Spleen (tissue), 11 donors: Measurements from ENCODE around the gene PGF. TPM values are rescaled to one million over a fixed set of nuclear protein-coding genes. Genes with fewer than 3 reads are reported as not detected.

Experiments used
- DNase-seq: peaks from one replicate; pipeline ENCODE4 v3.0.0-alpha.2; 2020
- H3K27ac ChIP-seq, 8 donors: fragments of 200-600 bp; sonication (generic) in 7 of 8; 1 replicate in 4 of 8; 2 replicates in 4 of 8; pipeline versions ENCODE4 v1.5.0 to v1.8.0; 2016 to 2021; ENCODE audit warnings: inconsistent platforms in 4 of 8, mild to moderate bottlenecking in 4 of 8, moderate library complexity in 1 of 8
- H3K27me3 ChIP-seq, 7 donors: fragments of 200-600 bp; sonication (generic) in 6 of 7; replicated peaks in 1 of 7; 1 replicate in 4 of 7; 2 replicates in 3 of 7; pipeline versions ENCODE4 v1.5.0 to v1.8.0; 2016 to 2021; ENCODE audit warnings: inconsistent platforms in 3 of 7, mild to moderate bottlenecking in 1 of 7
- H3K36me3 ChIP-seq, 6 donors: fragments of 200-600 bp; sonication (generic) in 5 of 6; 1 replicate in 4 of 6; 2 replicates in 2 of 6; pipeline versions ENCODE4 v1.5.0 to v1.8.0; 2016 to 2021; ENCODE audit warnings: inconsistent platforms in 2 of 6
- H3K4me1 ChIP-seq, 6 donors: fragments of 200-600 bp; sonication (generic) in 5 of 6; 1 replicate in 3 of 6; 2 replicates in 3 of 6; pipeline versions ENCODE4 v1.5.0 to v1.8.0; 2016 to 2021; ENCODE audit warnings: inconsistent platforms in 3 of 6
- H3K4me3 ChIP-seq, 8 donors: fragments of 200-600 bp; sonication (generic) in 7 of 8; 1 replicate in 4 of 8; 2 replicates in 4 of 8; pipeline versions ENCODE4 v1.5.0 to v1.8.0; 2016 to 2021; ENCODE audit warnings: inconsistent platforms in 4 of 8, mild to moderate bottlenecking in 4 of 8, moderate library complexity in 2 of 8
- H3K9me3 ChIP-seq, 8 donors: fragments of 200-600 bp; sonication (generic) in 7 of 8; 1 replicate in 4 of 8; 2 replicates in 4 of 8; pipeline versions ENCODE4 v1.5.0 to v1.8.0; 2016 to 2021; ENCODE audit warnings: inconsistent platforms in 4 of 8
- CTCF ChIP-seq, 11 experiments: fragments of 200-600 bp in 7 of 11; fragments of 450-650 bp in 4 of 11; sonication (generic) in 4 of 11; IDR thresholded peaks in 8 of 11; conservative IDR thresholded peaks in 3 of 11; 1 replicate in 7 of 11; 2 replicates in 4 of 11; pipeline versions ENCODE4 v1.4.0 to v1.8.0; 2016 to 2021; ENCODE audit warnings: antibody characterized with exemption in 11 of 11, inconsistent platforms in 4 of 11, mild to moderate bottlenecking in 1 of 11
- POLR2A ChIP-seq, 3 donors: fragments of 450-650 bp; IDR thresholded peaks; one replicate each; pipeline ENCODE4 v1.5.1; 2017; ENCODE audit warnings: antibody characterized with exemption in 3 of 3, mild to moderate bottlenecking in 1 of 3
- POLR2AphosphoS5 ChIP-seq, 3 donors: sonication (generic); formaldehyde crosslinking; IDR thresholded peaks; one replicate each; pipeline ENCODE4 v1.5.1; 2017; ENCODE audit warnings: antibody characterized with exemption in 3 of 3
- WGBS, 5 donors: extraction: QIAGEN DNeasy Blood & Tissue Kit in 3 of 5; methylation state at CpG; one replicate each; pipeline versions ENCODE4 v1.1.5 to v1.1.7; 2013 to 2018; 5-methylcytosine and 5-hydroxymethylcytosine counted together
- intact Hi-C: fragments of 100-400 bp; cut with DNase I; formaldehyde crosslinking; loops from one replicate; pipeline ENCODE4 v1.15.0; 2023; ENCODE audit warnings: low total_unique reads
- polyA plus RNA-seq, 3 donors: library from polyadenylated mRNA; stranded (reverse); fragments of 200-250 nt; gene quantifications; one replicate each; pipeline ENCODE4 v1.2.1, GENCODE V29; 2013
- total RNA-seq, 7 donors: library from RNA; depleted of rRNA in 3 of 7; stranded (reverse); fragments of >200 nt in 3 of 7; fragmentation: NEBNext Ultra II Directional in 4 of 7; extraction: Animal tissue kit (Norgen Biotek cat#: 25700) in 4 of 7; gene quantifications; one replicate each; pipeline versions ENCODE4 v1.1.0 to v1.2.1, GENCODE V29; 2016 to 2021
- donor health status: healthy with polysubstance abuse.
- donor health status: DM: no; HTN: no; CAD: no; lungs with moderate emphysema.
- donor health status: DM: no; HTN: no; CAD: no.
- donor health status: Bipolar disorder and iron deficiency.
- donor health status: healthy.
- donor health status: DM: no; HTN: no; CAD: no.
- donor health status: DM: yes; HTN: yes; CAD: no.

The PGF gene
- total and polyA plus RNA-seq, 10 donors: 0.87 to 7.7 (median 2.7) TPM

DNA sequence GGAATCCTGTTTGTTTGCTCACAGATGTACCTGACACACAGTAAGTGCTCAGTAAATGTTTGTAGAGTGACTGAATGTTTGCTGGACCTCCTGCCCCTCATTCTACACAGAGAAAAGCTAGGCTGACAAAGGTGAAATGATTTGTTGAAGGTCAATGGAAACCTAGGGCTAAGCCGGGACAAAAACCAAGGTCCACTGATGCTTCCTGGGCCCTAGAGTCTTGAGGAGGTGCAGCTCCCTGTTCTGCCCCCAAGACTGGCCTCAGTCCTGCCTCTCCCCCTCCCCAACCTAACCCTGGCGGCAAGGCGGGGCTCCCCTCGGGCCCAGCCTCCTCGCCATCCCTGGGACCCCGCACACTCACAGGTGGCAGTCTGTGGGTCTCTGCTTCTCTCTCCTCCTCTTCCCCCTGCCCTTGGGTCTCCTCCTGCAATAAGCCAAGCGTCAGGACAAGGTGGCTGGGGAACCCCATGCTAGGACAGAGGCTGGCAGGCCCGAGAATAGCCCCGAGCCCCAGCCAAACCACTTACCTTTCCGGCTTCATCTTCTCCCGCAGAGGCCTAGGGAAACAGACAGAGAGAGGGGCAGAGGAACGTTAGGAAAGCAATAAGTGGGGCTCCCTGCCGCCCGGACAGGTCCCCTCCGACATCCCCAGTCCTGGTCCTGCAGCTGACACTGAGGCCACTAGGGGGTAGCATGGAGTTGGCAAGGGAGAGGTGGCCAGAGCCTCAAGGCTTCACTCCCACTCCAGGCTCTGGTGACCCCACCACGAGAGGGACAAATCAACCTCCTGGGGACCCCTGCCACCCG, 9.3 kb downstream of the PGF start:
- TF ChIP-seq POLR2AphosphoS5 (IDR thresholded peaks at IDR 0.05): peak in 2 of 3 donors; percentile 25 to 31
- no peak for TF ChIP-seq POLR2A (IDR thresholded peaks at IDR 0.05)
- TF ChIP-seq CTCF (IDR thresholded peaks at IDR 0.05 in 8 of 11, conservative IDR thresholded peaks at IDR 0.05 in 3 of 11): peak; percentile 75 to 97 (median 91)
- DNase-seq: peak; percentile 91
- peaks cover 0 to 13% (median 0%) of the 10 kb centered on the region in 7 donors for H3K27me3 ChIP-seq
- H3K27ac ChIP-seq: peak overlapping the region in 1 of 8 donors; percentile 4
- peak overlapping the region in 1 of 8 donors; percentile 26 for H3K4me3 ChIP-seq
- intact Hi-C loops: loop anchor here (10.0 kb wide), 1 partner anchor 139 kb away; no protein-coding TSS in a partner anchor
- no peaks in the 10 kb centered on the region for H3K36me3 ChIP-seq
- 36 to 46% (median 39%) methylated on average over 17 of the region's 17 CpGs for WGBS, 5 donors
- no peaks in the 10 kb centered on the region for H3K9me3 ChIP-seq
- H3K4me1 ChIP-seq: peaks cover 16 to 43% (median 34%) of the 10 kb centered on the region in 6 donors

DNA sequence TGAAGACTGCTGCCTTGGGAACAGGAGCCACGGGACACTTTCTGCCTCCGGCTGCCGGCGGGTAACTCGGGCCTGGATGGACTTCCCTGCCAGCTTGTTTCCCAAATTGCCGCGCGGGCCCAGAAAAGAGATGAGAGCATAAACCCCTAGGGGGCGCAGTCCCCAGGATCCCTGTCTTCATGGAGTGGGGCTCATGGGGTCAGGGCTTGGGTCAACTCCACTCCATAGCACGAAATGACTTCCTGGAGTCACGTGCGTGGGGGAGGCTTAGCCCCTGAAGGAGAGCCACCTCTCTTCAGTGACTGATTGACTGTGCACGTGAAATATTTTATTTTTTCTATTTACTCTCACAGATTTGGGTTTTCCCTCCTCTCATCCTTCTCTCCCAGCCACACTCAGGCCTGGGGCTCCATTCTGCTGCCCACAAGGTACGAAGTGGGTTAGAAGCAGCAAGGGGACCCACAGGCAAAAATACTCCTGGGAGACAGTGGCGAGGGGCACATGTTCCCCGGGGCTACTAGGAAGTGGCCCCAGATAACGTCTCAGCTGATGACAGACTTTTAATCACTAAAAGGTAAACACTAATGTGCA, 10.0 kb downstream of the PGF start:
- H3K36me3 ChIP-seq: no peaks in the 10 kb centered on the region
- H3K9me3 ChIP-seq: no peaks in the 10 kb centered on the region
- DNase-seq: no peak
- H3K27ac ChIP-seq: no peak overlapping the region
- WGBS, 5 donors: 70 to 85% (median 75%) methylated on average over 17 of the region's 17 CpGs
- peaks cover 22 to 50% (median 41%) of the 10 kb centered on the region in 6 donors for H3K4me1 ChIP-seq
- TF ChIP-seq CTCF (IDR thresholded peaks at IDR 0.05 in 8 of 11, conservative IDR thresholded peaks at IDR 0.05 in 3 of 11): peak in 4 of 11 experiments; percentile 9 to 50 (median 41)
- TF ChIP-seq POLR2AphosphoS5 (IDR thresholded peaks at IDR 0.05): no peak
- intact Hi-C loops: loop anchor here (10.0 kb wide), 1 partner anchor 139 kb away; no protein-coding TSS in a partner anchor
- H3K27me3 ChIP-seq: peaks cover 0 to 9% (median 0%) of the 10 kb centered on the region in 7 donors
- H3K4me3 ChIP-seq: no peak overlapping the region

GRCh38 chr14:74942608-74943007, 12.8 kb downstream of the PGF start:
- Histone ChIP-seq H3K4me1 (peaks cover 26 to 70% (median 55%) of the 10 kb centered on the region in 6 donors), H3K27me3 (no peaks in the 10 kb centered on the region), H3K27ac (peak overlapping the region; percentile 65 to 85 (median 80)), H3K36me3 (no peaks in the 10 kb centered on the region), H3K4me3 (peak overlapping the region in 1 of 8 donors; percentile 38), H3K9me3 (no peaks in the 10 kb centered on the region)
- DNase-seq: peak; percentile 79
- WGBS, 5 donors: 51 to 83% (median 79%) methylated on average over 11 of the region's 11 CpGs
- TF ChIP-seq CTCF (IDR thresholded peaks at IDR 0.05 in 8 of 11, conservative IDR thresholded peaks at IDR 0.05 in 3 of 11): no peak
- TF ChIP-seq POLR2AphosphoS5 (IDR thresholded peaks at IDR 0.05): no peak
- TF ChIP-seq POLR2A (IDR thresholded peaks at IDR 0.05): no peak
- intact Hi-C loops: loop anchor here (10.0 kb wide), 1 partner anchor 142 kb away; no protein-coding TSS in a partner anchor

DNA sequence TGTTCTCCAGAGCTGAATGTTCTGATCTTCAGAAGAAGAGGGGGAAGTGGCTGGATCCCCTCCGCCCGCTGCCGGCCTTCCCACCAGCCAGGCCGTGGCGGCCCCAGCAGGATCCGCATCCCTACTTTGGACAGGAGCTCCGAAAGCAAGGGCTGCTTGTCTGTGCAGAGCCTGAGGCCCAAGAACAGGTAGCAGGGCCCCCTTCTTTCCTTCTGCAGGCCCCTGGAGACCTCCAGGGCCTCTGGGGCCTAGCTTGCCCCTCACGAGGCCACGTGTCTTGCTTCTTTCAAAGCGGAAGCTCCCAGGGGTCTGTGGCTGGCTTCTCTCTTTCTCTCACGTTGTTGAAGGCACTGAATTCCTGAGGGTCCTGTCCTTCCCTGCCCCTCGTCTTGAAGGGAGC, 13.2 kb downstream of the PGF start:
- TF ChIP-seq POLR2AphosphoS5 (IDR thresholded peaks at IDR 0.05): no peak
- no peak for TF ChIP-seq POLR2A (IDR thresholded peaks at IDR 0.05)
- no peak for TF ChIP-seq CTCF (IDR thresholded peaks at IDR 0.05 in 8 of 11, conservative IDR thresholded peaks at IDR 0.05 in 3 of 11)
- Histone ChIP-seq H3K4me1 (peaks cover 26 to 70% (median 53%) of the 10 kb centered on the region in 6 donors), H3K27me3 (no peaks in the 10 kb centered on the region), H3K4me3 (peak overlapping the region in 2 of 8 donors; percentile 10 to 38), H3K9me3 (no peaks in the 10 kb centered on the region), H3K36me3 (no peaks in the 10 kb centered on the region), H3K27ac (peak overlapping the region; percentile 65 to 85 (median 80))
- no peak for DNase-seq
- intact Hi-C loops: loop anchor here (10.0 kb wide), 1 partner anchor 143 kb away; no protein-coding TSS in a partner anchor
- WGBS, 5 donors: 48 to 70% (median 63%) methylated on average over 12 of the region's 12 CpGs
